Gastrocnemius medialis (tissue), 4 donors: ENCODE data around the gene PLD2.

Source experiments
- POLR2A ChIP-seq, 2 donors: fragments of 450-650 bp; IDR thresholded peaks; one replicate each; pipeline ENCODE4 v1.6.1; 2017; ENCODE audit warnings: antibody characterized with exemption in 2 of 2, mild to moderate bottlenecking in 2 of 2, moderate library complexity in 2 of 2
- TF ChIP-seq, protein P1 (sequence below), 5 experiments: fragments of 450-650 bp in 3 of 5; fragments of 200-600 bp in 2 of 5; sonication (generic) in 2 of 5; IDR thresholded peaks in 4 of 5; conservative IDR thresholded peaks in 1 of 5; 1 replicate in 4 of 5; 2 replicates in 1 of 5; pipeline ENCODE4 v1.5.1; 2016 to 2019; ENCODE audit warnings: antibody characterized with exemption in 5 of 5, mild to moderate bottlenecking in 3 of 5, moderate library complexity in 3 of 5

DNA sequence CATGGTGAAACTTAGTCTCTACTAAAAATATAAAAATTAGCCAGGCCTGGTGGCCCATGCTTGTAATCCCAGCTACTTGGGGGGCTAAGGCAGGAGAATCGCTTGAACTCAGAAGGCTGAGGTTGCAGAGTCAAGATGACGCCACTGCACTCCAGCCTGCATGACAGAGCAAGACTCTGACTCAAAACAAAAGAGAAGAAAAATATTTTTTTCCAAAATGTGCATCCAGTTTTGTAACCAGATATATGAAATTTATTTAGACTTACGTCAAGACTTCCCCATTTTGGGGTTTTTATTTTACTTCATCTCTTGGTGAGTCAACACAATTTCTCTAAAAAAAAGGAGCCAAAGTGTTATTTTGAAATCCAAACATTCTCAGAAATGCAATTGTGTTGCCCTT, 40.8 kb upstream of the PLD2 start:
- TF ChIP-seq, protein P1, sequence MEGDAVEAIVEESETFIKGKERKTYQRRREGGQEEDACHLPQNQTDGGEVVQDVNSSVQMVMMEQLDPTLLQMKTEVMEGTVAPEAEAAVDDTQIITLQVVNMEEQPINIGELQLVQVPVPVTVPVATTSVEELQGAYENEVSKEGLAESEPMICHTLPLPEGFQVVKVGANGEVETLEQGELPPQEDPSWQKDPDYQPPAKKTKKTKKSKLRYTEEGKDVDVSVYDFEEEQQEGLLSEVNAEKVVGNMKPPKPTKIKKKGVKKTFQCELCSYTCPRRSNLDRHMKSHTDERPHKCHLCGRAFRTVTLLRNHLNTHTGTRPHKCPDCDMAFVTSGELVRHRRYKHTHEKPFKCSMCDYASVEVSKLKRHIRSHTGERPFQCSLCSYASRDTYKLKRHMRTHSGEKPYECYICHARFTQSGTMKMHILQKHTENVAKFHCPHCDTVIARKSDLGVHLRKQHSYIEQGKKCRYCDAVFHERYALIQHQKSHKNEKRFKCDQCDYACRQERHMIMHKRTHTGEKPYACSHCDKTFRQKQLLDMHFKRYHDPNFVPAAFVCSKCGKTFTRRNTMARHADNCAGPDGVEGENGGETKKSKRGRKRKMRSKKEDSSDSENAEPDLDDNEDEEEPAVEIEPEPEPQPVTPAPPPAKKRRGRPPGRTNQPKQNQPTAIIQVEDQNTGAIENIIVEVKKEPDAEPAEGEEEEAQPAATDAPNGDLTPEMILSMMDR (IDR thresholded peaks at IDR 0.05 in 4 of 5, conservative IDR thresholded peaks at IDR 0.05 in 1 of 5), result no peak
- no peak for TF ChIP-seq POLR2A (IDR thresholded peaks at IDR 0.05)
